Activated T-cell treated with anti-CD3 and anti-CD28 coated beads, Interleukin-2, amount 50 U/mL, for 1 hour (primary cell): ENCODE data around the gene GLIS1.

Source experiments
- DNase-seq: peaks from one replicate; pipeline ENCODE4 v3.0.0-alpha.2; 2020

Gene GLIS1

GRCh38 chr1:53717025-53717804 is 21.7 kb downstream of the GLIS1 start:
- no peak for DNase-seq

GRCh38 chr1:53716150-53716549 is 22.8 kb downstream of the GLIS1 start:
- DNase-seq, result no peak

DNA sequence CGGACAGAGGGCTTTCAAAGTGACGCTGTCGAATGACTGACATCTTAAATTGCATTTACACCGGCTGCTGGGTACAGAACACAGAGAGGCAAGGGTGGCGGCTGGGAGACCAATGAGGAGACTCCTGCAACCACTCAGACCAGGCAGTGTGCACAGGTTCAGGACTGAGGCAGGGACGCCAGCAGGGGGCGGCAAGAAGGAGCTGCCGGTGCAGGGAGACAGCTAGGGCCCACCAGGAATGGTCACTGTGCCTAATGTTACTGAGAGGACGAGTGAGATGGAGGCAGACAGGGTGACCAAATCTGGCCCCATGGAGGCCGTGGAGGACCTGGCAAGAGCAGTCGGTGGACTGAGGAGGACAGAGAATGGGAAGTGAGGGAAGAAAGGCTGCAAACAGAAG is 23.5 kb downstream of the GLIS1 start:
- no peak for DNase-seq

DNA sequence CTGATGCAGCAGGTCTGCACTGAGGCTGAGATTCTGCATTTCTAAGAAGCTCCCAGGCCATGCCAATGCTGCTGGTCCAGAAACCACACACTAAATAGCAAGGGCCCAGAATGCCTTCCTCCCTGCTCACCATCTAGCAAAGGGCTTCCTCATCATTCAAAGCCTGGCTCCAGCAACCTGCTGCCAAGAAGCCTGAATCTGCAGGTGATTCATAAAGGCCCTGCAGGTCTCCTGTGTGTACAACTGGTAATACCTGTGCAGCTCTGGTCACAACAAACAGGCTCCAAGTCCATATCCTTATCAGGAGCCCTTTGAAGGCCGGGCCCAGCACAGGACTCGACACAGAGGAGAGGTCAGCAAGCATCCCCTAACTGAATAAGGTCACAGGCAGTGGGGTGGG is 26.7 kb downstream of the GLIS1 start:
- DNase-seq, result no peak

DNA sequence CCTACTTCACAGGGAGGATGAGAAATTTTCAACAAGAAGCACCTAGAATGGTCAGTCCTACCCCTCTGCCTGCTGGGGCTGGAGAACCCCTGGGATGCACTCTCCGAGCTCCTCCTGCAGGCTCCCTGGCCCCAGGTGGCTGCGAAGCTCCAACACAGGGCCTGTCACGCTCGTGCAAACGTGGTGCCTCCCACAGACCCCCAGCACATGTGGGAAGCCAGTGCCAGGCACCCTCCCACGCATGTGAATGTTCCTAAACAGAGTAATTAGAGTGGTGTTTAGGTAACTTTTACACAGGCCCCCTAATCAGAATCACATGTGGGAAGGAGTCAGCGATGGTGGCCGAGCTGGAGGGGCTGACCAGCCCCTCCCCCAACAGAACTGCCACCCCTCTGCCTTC is 28.4 kb downstream of the GLIS1 start:
- DNase-seq, result no peak

GRCh38 chr1:53708687-53709086 is 30.3 kb downstream of the GLIS1 start:
- DNase-seq, result no peak

DNA sequence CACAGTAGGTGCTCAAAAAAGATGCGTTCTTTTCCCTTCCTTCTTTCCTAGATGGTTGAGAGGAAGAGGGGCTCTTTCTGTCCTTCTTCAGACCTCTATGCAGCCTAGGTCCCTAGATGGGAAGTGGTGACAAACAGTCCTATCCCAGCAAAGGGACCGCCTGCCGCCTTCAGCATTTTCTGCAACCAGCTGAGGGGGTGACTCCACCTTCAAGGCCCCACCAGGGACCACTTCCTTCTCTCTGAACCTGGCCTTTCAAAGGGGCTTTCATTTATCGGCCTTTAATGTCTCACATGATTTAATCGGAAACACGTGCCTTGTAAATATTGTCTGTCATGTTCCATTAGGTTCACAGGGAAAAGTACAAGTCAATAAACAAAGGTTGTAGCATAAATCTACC is 32.6 kb downstream of the GLIS1 start:
- DNase-seq, result no peak

DNA sequence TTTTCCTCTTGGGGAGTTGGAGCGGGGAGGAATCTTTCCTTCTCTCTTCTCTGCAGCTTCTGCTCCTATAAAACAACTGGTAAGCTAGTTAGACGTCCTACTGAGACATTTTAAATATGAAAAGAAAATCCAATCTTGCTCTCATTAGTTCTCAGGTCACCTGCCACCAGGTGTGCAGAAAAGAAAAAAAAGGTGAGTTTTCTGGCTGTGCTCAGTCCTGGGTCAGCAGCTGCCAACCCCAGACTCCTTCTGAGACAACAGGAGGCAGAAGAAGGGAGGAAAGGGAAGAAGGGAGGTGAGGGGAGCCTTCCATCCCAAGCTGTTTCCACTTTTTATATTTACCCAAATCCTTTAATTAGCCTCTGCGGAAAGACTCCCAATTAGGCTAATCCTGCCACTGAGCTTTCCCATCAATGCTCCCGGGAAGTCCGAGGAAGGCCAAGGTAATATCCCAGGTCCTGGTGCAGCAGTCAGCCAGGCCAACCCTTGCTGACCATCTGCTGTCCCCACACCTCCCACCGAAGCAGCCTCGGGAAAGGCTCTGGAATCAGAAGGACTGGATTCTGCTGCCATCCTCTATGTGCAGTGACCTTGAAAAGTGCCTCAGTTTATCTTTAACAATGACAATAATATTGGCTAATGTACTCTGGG is 33.4 kb downstream of the GLIS1 start:
- no peak for DNase-seq

DNA sequence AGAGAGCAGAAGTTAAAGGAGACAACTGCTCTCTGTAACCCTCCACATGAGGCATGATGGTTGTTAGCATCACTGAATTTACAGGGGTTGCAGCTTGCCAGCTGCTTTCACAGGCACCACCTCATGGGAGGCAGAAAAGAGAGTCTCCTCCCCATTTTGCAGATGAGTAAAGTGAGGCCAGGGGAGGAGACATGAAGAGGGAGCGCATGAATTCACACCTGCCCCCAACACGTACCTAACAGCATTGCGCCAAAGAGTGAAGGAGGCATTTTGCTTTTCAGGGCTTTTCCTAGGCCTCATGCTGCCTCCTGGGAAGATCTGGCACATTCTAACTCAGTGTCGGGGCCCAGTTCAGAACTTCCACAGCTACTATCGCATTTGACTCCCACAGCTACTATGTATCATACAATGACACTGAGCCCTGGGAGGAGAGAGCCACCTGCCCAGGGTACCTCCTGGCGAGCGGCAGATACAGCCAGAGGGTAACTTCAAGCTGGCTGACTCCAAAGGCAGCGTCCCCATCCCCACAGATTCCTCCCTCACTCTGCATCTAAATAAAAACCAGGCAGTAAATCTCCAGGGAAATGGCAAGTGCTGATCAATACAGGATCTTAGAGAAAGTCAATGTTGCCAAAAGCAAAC is 34.0 kb downstream of the GLIS1 start:
- DNase-seq, result no peak

- no peak for DNase-seq
Observed at GRCh38 chr1:53704304-53704703, 34.7 kb downstream of the GLIS1 start.

DNA sequence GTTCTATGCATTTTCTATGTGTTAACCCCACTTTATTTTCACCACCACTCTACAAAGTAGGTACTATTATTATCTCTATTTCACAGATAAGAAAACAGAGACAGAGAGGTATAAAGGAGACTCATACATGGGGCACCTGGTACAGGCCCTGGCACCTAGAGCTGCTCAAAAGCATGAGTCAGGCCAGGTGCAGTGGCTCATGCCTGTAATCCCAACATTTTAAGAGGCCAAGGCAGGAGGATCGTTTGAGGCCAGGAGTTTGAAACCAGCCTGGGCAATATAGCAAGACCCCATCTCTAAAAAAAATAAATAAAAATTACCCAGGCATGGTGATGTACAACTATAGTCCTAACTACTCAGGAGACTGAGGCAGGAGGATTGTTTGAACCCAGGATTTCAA is 35.8 kb downstream of the GLIS1 start:
- DNase-seq, result no peak

DNA sequence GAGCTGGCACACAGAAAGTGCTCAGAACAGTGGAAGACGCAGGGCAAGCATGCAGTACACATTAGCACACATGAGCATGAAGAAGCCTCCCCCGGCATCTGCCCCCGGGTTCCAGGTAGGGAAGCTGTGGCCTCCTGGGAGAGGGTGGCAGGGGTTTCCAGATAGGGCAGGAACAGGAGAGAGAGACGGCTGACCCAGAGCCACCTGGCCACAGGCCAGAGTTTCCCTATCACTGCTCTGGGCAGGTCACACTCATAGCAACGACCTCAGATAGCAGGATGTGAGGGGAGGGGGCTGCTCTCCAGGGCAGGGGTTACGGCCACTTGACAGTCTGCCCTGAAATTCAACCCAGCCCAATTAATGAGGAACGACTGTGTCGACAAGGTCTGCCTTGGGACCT is 36.6 kb downstream of the GLIS1 start:
- DNase-seq, result no peak

GRCh38 chr1:53700776-53701175 is 38.2 kb downstream of the GLIS1 start:
- no peak for DNase-seq

DNA sequence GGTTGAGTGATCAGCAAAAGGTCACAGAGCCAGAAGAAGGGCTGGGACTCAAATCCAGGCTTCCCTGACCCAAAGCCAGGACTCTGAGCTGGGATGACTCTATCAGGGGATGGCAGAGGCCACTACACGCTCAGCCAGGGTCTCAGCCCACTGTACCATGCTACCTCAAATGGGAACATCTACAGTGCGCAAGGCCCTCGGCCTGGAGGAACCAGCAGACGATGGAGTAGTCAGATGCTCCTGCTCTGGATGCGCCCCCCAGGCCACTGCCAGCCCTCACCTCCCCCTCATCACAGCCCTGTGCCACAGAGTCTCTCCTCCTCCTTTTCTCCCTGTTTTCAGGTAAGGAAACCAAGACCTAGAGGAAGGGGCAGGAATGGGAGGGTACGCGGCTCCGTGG is 39.0 kb downstream of the GLIS1 start:
- DNase-seq, result no peak

DNA sequence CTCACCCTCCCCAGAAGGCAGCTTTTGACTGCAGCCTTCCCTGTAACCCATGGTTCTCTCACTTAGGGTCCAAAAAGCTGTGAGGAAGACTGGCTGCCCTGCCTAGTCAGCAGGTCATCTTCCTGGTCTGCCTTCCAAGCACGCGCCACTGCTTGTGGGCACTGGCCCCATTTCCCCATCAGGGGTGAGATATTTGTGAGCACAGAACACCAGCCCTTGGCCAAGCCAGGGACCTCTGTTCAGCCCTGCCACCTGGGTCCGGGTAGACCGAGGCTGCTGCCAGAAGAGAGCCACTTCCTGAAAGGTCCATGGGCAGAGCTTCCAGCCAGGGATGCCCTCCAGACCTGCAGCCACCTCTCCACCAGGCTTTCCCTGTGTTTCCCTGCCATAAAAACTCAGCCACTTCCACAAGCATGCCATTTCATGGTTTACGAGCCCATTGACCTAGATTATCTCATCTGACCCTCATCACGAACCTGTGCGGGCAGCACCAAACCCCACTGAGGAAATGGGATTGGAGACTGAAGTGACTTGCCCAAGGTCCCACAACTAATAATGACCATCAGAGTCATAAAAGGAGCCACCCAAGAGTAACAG is 40.5 kb downstream of the GLIS1 start:
- no peak for DNase-seq

DNA sequence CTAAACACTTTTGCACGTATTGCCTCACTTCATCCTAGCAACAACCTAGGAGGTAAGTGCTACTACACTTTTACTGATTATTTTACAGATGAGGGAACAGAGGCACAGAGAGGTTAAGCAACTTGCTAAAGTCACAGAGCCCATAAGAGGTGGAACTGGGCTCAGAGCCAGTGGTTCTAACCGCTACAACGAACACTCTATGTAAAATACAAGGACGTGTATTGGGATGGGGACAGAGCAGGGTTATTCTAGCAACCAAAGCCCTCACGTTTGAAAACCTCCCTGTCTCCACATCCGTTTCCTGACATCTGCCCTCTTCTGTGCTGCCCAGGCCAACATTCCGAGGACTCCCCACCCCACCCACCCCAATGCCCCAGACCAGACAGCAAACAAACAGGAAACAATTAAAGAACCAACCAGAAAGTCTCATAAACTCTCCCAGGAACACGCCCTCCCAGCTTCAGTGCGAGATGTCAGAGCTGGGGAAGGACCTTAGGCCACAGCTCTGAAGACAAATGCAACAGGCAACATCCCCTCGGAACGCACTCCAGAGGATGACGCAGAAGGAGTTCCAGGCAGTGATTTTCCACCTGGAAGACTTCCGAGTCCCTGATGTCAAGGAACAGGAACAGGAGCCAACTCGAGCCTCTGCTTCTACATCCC is 41.1 kb downstream of the GLIS1 start:
- no peak for DNase-seq

DNA sequence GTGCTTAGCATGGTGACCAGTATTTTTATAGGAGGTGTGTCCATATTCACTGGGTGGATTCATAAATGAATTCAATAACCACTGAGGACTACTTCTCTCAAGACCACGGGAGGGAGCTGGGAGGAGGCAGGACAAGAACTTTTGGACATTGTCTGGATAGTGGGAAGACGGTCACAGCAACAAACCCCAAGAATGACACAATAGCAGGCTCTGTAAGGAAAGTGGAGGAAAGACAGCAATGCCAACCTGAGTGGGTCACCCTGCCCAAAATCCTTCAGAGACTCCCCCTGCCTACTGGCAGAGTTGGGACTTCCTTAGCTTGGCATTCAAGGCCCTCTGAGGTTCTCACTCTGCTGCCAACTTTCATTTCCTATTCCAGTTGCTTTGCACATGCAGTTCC is 42.0 kb downstream of the GLIS1 start:
- no peak for DNase-seq

DNA sequence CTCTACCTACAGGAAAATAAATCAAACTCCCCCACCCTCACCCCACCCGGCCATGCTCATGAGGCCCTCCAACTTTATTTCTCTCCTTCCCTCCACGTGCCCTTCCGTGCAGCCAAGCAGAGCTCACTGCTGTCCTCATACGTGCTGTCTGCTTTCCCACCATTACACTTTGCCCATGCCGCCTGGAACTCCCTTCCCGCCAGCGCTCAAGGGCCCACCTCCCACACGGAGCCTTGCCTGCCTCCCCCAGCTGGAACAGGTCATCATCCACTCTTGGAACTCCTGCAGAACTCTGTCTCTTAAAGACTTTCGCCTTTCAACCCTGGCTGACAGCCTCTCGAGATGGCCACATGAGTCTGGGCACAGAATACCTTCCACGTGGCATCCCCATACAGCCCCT is 42.4 kb downstream of the GLIS1 start:
- no peak for DNase-seq

GRCh38 chr1:53696051-53696450 is 42.9 kb downstream of the GLIS1 start:
- DNase-seq, result no peak

- DNase-seq, result no peak
Observed at GRCh38 chr1:53695116-53695515, 43.8 kb downstream of the GLIS1 start.

- DNase-seq, result no peak
Observed at GRCh38 chr1:53694718-53695091, 44.3 kb downstream of the GLIS1 start.

DNA sequence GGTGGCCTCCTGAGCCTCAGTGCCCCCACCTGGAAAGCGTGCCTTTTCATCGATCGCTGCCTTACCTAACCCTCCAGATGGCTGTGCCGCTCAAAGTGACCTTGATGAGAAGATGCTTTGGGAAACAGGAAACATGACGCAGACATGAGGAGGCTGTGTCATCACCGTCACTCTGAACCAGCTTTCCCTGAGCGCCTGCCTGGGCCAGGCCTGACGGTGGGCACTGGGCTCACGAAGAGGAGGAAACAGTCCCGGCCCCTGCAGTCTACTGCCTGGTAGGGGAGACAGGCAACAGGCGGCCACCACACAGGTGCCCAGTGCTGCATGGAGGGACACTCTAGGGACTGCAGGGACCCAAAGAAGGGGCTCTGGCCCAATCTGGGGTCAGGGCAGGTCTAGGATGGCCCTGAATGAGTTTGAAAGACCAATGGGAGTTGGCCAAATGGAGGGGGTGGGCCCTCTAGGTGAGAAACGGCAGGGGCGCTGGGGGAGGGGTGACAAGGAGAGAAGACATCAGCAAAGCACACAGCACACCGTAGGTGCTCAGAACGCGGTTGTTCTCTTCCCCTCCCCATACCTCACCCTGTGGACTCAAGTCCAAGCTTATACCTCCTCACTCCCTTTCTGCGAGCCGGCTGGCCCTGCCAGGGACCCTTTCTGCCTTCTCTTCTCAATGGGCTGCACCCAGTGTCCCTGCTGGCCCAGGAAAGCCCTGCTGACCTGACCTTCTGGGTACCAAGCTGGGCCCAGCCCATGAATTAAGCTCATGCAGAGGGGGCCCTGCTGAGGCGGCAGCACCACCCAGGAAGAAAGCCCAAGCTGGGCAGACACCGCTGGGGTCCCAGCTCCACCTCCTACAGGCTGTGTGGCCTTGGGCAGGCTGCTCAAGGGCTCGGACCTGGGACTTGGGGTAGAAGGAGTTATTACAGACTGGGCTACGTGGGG is 44.9 kb downstream of the GLIS1 start:
- no peak for DNase-seq
